Osteocyte (in vitro differentiated cells): ENCODE measurements around the gene FLNC. TPM values are rescaled to one million over a fixed set of nuclear protein-coding genes. Genes with fewer than 3 reads are reported as not detected.

Source experiments
- DNase-seq: peaks from one replicate; pipeline ENCODE4 v3.0.0; 2021; ENCODE audit warnings: mixed read lengths; ENCODE audit not compliant: unreplicated experiment; ENCODE audit errors: extremely low spot score
- H3K27ac Mint-ChIP-seq: one replicate; pipeline ENCODE4 v1.8.0; 2021; ENCODE audit warnings: mild to moderate bottlenecking, mixed read lengths; ENCODE audit not compliant: unreplicated experiment
- H3K27me3 Mint-ChIP-seq: one replicate; pipeline ENCODE4 v1.8.0; 2021; ENCODE audit warnings: mixed read lengths; ENCODE audit not compliant: unreplicated experiment
- H3K36me3 Mint-ChIP-seq: one replicate; pipeline ENCODE4 v1.8.0; 2021; ENCODE audit warnings: mixed read lengths; ENCODE audit not compliant: unreplicated experiment
- H3K4me1 Mint-ChIP-seq: one replicate; pipeline ENCODE4 v1.8.0; 2021; ENCODE audit warnings: mixed read lengths; ENCODE audit not compliant: unreplicated experiment
- H3K4me3 Mint-ChIP-seq: one replicate; pipeline ENCODE4 v1.8.0; 2021; ENCODE audit warnings: mild to moderate bottlenecking, moderate library complexity, mixed read lengths; ENCODE audit not compliant: unreplicated experiment
- H3K9me3 Mint-ChIP-seq: one replicate; pipeline ENCODE4 v1.8.0; 2021; ENCODE audit warnings: mixed read lengths; ENCODE audit not compliant: unreplicated experiment
- total RNA-seq: library from RNA; stranded (reverse); gene quantifications from 2 replicates; pipeline ENCODE4 v1.2.1, GENCODE V29; 2021
- TF ChIP-seq, protein P1 (sequence below): fragments of 200-600 bp; sonication (generic); IDR thresholded peaks from 2 replicates; pipeline ENCODE4 v1.5.0; 2021; ENCODE audit warnings: antibody characterized with exemption, mild to moderate bottlenecking, moderate library complexity

The FLNC gene
- total RNA-seq, 1 donor from 2014 or later = 26.9 TPM

GRCh38 chr7:128810473-128810872 is 19.7 kb upstream of the FLNC start:
- TF ChIP-seq, protein P1, sequence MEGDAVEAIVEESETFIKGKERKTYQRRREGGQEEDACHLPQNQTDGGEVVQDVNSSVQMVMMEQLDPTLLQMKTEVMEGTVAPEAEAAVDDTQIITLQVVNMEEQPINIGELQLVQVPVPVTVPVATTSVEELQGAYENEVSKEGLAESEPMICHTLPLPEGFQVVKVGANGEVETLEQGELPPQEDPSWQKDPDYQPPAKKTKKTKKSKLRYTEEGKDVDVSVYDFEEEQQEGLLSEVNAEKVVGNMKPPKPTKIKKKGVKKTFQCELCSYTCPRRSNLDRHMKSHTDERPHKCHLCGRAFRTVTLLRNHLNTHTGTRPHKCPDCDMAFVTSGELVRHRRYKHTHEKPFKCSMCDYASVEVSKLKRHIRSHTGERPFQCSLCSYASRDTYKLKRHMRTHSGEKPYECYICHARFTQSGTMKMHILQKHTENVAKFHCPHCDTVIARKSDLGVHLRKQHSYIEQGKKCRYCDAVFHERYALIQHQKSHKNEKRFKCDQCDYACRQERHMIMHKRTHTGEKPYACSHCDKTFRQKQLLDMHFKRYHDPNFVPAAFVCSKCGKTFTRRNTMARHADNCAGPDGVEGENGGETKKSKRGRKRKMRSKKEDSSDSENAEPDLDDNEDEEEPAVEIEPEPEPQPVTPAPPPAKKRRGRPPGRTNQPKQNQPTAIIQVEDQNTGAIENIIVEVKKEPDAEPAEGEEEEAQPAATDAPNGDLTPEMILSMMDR = no peak
- H3K4me1 Mint-ChIP-seq = no peaks in the 10 kb centered on the region
- H3K27me3 Mint-ChIP-seq = peaks cover 6% of the 10 kb centered on the region
- no peak overlapping the region for H3K4me3 Mint-ChIP-seq
- H3K27ac Mint-ChIP-seq = no peak overlapping the region
- peaks cover 7% of the 10 kb centered on the region for H3K36me3 Mint-ChIP-seq
- DNase-seq = no peak
- no peaks in the 10 kb centered on the region for H3K9me3 Mint-ChIP-seq

- Mint-ChIP-seq H3K4me1 (no peaks in the 10 kb centered on the region), H3K27ac (no peak overlapping the region), H3K9me3 (no peaks in the 10 kb centered on the region), H3K27me3 (peaks cover 6% of the 10 kb centered on the region), H3K36me3 (peaks cover 6% of the 10 kb centered on the region), H3K4me3 (no peak overlapping the region)
- TF ChIP-seq, protein P1 = no peak
- DNase-seq = no peak
Measured at GRCh38 chr7:128810997-128811396, 19.2 kb upstream of the FLNC start.

DNA sequence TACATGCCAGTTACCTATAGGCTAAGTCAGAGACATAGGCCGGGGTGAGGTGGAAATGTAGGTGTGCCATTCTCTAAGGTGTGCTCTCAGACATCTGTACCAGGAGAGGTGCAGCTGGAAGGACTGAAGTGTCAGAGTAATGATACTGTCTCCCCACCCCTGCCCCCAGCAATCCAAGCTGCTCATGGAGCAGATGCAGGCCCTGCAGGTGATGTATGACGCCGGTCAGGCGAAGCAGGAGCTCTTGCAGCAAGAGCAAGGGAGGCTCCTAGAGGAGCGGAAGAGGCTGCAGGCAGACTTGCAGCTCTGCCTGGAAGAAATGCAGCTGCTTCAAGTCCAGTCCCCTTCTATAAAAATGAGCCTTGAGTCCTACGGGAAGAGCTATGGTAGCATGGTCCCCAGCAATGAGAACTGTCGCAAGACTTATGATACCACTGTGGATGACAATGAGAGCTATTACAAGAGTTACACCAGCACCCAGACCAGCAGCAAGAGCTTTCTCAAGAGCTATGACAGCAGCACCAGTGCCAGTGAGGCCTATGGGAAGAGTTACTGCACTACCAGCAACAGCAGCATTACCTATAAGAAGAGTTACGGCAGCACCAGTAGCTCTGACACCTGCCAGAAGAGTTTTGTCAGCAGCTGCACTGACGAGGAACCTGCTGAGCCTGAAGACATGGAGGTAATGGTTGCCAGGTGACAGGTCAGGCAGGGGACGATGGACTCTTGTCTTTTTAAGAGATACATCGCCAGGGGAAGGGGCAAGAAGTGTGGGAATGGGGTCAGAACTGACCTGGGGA is 18.4 kb upstream of the FLNC start:
- Mint-ChIP-seq H3K36me3 (no peaks in the 10 kb centered on the region), H3K27ac (no peak overlapping the region), H3K9me3 (no peaks in the 10 kb centered on the region), H3K4me1 (no peaks in the 10 kb centered on the region), H3K4me3 (no peak overlapping the region), H3K27me3 (peaks cover 6% of the 10 kb centered on the region)
- TF ChIP-seq, protein P1 = no peak
- no peak for DNase-seq

DNA sequence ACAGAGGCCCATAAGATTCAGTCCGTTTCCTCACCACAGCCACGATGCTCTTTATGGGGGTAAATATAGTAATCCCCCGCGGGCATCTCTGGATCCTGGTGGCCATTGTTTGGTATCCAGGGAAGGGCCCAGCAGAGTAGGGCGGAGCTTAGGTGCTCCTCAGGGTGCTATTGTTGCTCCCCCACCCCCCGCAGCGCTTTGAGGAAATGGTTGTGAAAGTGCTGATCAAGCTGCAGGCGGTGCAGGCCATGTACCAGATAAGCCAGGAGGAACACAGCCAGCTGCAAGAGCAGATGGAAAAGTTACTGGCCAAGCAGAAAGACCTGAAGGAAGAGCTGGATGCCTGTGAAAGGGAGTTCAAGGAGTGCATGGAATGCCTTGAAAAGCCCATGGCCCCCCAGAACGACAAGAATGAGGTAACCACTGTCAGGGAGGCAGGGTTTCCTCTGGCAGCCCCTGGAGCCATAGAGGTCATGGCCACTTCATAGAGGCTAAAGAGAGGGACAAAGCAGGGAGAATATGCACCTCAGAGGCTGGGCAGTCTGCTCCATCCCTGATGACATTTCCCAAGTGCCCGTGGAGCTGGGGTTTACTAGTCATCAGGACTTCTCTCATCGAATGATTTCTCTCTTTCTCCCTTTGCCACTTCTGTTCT is 17.6 kb upstream of the FLNC start:
- no peak overlapping the region for H3K27ac Mint-ChIP-seq
- H3K9me3 Mint-ChIP-seq = no peaks in the 10 kb centered on the region

DNA sequence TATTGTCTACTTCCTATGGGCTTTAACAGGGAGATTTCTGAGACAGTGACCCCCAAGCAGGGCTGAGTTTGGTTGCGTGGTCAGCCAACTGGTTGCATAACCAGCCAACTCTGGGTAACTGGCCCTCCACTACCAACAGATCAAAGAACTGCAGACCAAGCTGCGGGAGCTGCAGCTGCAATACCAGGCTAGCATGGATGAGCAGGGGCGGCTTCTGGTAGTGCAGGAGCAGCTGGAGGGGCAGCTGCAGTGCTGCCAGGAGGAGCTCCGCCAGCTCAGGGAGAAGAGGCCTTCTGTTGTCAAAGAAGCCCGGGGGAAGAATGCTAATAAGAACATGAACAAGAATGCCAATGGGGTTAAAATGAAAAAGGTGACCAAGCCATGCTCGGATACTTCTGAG is 15.7 kb upstream of the FLNC start:
- H3K27me3 Mint-ChIP-seq = peaks cover 10% of the 10 kb centered on the region
- no peak overlapping the region for H3K27ac Mint-ChIP-seq
- no peak for DNase-seq
- H3K4me1 Mint-ChIP-seq = no peaks in the 10 kb centered on the region
- no peak overlapping the region for H3K4me3 Mint-ChIP-seq
- no peaks in the 10 kb centered on the region for H3K36me3 Mint-ChIP-seq
- no peaks in the 10 kb centered on the region for H3K9me3 Mint-ChIP-seq
- TF ChIP-seq, protein P1 = no peak

More for the DNA sequence above, 17.6 kb upstream of the FLNC start:
- no peak for DNase-seq
- Mint-ChIP-seq H3K4me1 (no peaks in the 10 kb centered on the region), H3K36me3 (no peaks in the 10 kb centered on the region), H3K27me3 (peaks cover 7% of the 10 kb centered on the region), H3K4me3 (no peak overlapping the region)
- TF ChIP-seq, protein P1 = no peak
